ENCODE data around the gene GLTP.
"Not testable (repeated sequence)": the region's sequence is repeated elsewhere in the genome, so short reads cannot be mapped to it uniquely, and the experiment has no call there.

Gene GLTP

GRCh38 chr12:109899783-109900751 lies 19.7 kb upstream of the GLTP start, which contains the start of gene TCHP:
TCHP (plus strand) TSS chr12:109900274; CDS start chr12:109903027, 2,753 bp downstream.
- Histone ChIP-seq H3K4me2 (ENCODE audit: low read length) (peak within 1 kb of the TSS; percentile 81), H3K4me3 (ENCODE audit: low read depth, low read length) (peak within 1 kb of the TSS; percentile 78), H3K27me3 (ENCODE audit: control insufficient read depth, insufficient read depth, low read length) (no peaks in the 10 kb centered on the region), H3K27ac (peak within 1 kb of the TSS; percentile 60), H3K9me3 (ENCODE audit: control insufficient read depth, low read length) (no peaks in the 10 kb centered on the region), H3K4me1 (peaks cover 6% of the 10 kb centered on the region), H2AFZ (peak within 1 kb of the TSS; percentile 94), H3K9ac (no peak within 1 kb of the TSS), H3K79me2 (no peaks in the 10 kb centered on the region), H3K36me3 (ENCODE audit: control insufficient read depth, insufficient read depth, low read length) (no peaks in the 10 kb centered on the region)
- peak; percentile 31 for TF ChIP-seq CTCF (IDR thresholded peaks at IDR 0.05)

- H3K4me1 ChIP-seq; H3K27me3 ChIP-seq (ENCODE audit: control insufficient read depth, insufficient read depth, low read length); H3K9ac ChIP-seq; H3K4me3 ChIP-seq (ENCODE audit: low read depth, low read length); H3K36me3 ChIP-seq (ENCODE audit: control insufficient read depth, insufficient read depth, low read length); H3K9me3 ChIP-seq (ENCODE audit: control insufficient read depth, low read length); H3K79me2 ChIP-seq; H3K27ac ChIP-seq: not testable (repeated sequence)
- Histone ChIP-seq H3K4me2 (ENCODE audit: low read length) (peak overlapping the region; percentile 81), H2AFZ (peak overlapping the region; percentile 94)
Observed at GRCh38 chr12:109899345-109899744, 19.0 kb upstream of the GLTP start.

- no peaks in the 10 kb centered on the region for H3K27me3 ChIP-seq (ENCODE audit: control insufficient read depth, insufficient read depth, low read length)
- H3K4me2 ChIP-seq (ENCODE audit: low read length), result no peak overlapping the region
- H3K79me2 ChIP-seq, result no peaks in the 10 kb centered on the region
- no peak for TF ChIP-seq CTCF (IDR thresholded peaks at IDR 0.05)
- H3K9me3 ChIP-seq (ENCODE audit: control insufficient read depth, low read length), result no peaks in the 10 kb centered on the region
- no peak overlapping the region for H3K9ac ChIP-seq
- H3K4me1 ChIP-seq, result peaks cover 15% of the 10 kb centered on the region
- H3K36me3 ChIP-seq (ENCODE audit: control insufficient read depth, insufficient read depth, low read length), result no peaks in the 10 kb centered on the region
- H3K27ac ChIP-seq, result no peak overlapping the region
- no peak overlapping the region for H2AFZ ChIP-seq
- H3K4me3 ChIP-seq (ENCODE audit: low read depth, low read length), result no peak overlapping the region
Observed at GRCh38 chr12:109897029-109897428, 16.7 kb upstream of the GLTP start.

GRCh38 chr12:109896188-109896587 lies 15.8 kb upstream of the GLTP start:
- H3K36me3 ChIP-seq (ENCODE audit: control insufficient read depth, insufficient read depth, low read length), result no peaks in the 10 kb centered on the region
- H3K4me1 ChIP-seq, result peaks cover 12% of the 10 kb centered on the region
- H3K27ac ChIP-seq, result no peak overlapping the region
- no peak overlapping the region for H2AFZ ChIP-seq
- H3K4me2 ChIP-seq (ENCODE audit: low read length), result no peak overlapping the region
- TF ChIP-seq CTCF (IDR thresholded peaks at IDR 0.05), result no peak
- H3K27me3 ChIP-seq (ENCODE audit: control insufficient read depth, insufficient read depth, low read length), result no peaks in the 10 kb centered on the region
- no peak overlapping the region for H3K4me3 ChIP-seq (ENCODE audit: low read depth, low read length)
- no peak overlapping the region for H3K9ac ChIP-seq
- no peaks in the 10 kb centered on the region for H3K79me2 ChIP-seq
- no peaks in the 10 kb centered on the region for H3K9me3 ChIP-seq (ENCODE audit: control insufficient read depth, low read length)

GRCh38 chr12:109894939-109895338 lies 14.6 kb upstream of the GLTP start:
- no peak overlapping the region for H2AFZ ChIP-seq
- no peak overlapping the region for H3K27ac ChIP-seq
- no peaks in the 10 kb centered on the region for H3K27me3 ChIP-seq (ENCODE audit: control insufficient read depth, insufficient read depth, low read length)
- no peak overlapping the region for H3K4me3 ChIP-seq (ENCODE audit: low read depth, low read length)
- H3K4me2 ChIP-seq (ENCODE audit: low read length), result no peak overlapping the region
- no peak for TF ChIP-seq CTCF (IDR thresholded peaks at IDR 0.05)
- no peak overlapping the region for H3K9ac ChIP-seq
- no peaks in the 10 kb centered on the region for H3K79me2 ChIP-seq
- peaks cover 8% of the 10 kb centered on the region for H3K4me1 ChIP-seq
- no peaks in the 10 kb centered on the region for H3K9me3 ChIP-seq (ENCODE audit: control insufficient read depth, low read length)
- no peaks in the 10 kb centered on the region for H3K36me3 ChIP-seq (ENCODE audit: control insufficient read depth, insufficient read depth, low read length)

Measured in parathyroid adenoma (tissue), 2 donors.